Measurements from ENCODE around the gene HERC2.
"Not testable (repeated sequence)": the region's sequence is repeated elsewhere in the genome, so short reads cannot be mapped to it uniquely, and the experiment has no call there.

Gene HERC2

DNA sequence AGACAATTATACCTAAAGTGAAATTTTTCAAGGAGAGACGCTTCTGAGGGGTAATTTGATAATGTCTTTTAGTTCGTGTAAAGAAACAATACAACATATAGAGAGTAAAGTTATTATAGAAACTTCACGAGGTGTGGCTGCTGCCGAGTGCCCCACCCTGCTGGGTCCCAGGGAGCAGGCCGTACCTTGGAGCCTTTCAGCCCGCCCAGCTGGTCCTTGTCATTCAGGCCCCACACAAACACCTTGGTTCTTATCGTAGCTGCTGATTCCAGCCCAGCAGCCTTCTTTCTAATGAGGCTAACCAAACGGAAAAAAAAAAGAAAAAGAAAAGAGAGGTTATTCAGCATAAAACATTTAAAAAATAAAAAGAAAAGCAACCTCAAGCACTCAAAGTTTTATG lies 139.8 kb downstream of the HERC2 start:
- TF ChIP-seq, protein P1, sequence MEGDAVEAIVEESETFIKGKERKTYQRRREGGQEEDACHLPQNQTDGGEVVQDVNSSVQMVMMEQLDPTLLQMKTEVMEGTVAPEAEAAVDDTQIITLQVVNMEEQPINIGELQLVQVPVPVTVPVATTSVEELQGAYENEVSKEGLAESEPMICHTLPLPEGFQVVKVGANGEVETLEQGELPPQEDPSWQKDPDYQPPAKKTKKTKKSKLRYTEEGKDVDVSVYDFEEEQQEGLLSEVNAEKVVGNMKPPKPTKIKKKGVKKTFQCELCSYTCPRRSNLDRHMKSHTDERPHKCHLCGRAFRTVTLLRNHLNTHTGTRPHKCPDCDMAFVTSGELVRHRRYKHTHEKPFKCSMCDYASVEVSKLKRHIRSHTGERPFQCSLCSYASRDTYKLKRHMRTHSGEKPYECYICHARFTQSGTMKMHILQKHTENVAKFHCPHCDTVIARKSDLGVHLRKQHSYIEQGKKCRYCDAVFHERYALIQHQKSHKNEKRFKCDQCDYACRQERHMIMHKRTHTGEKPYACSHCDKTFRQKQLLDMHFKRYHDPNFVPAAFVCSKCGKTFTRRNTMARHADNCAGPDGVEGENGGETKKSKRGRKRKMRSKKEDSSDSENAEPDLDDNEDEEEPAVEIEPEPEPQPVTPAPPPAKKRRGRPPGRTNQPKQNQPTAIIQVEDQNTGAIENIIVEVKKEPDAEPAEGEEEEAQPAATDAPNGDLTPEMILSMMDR (IDR thresholded peaks at IDR 0.05; ENCODE audit: low read depth, low read length, missing control alignments) = no peak
- H3K4me3 ChIP-seq (replicated peaks; ENCODE audit: low read depth, low read length) = no peak overlapping the region
- DNase-seq (ENCODE audit: extremely low read depth, low read depth) = no peak

GRCh38 chr15:28181366-28181765 lies 140.6 kb downstream of the HERC2 start:
- no peak overlapping the region for H3K4me3 ChIP-seq (replicated peaks; ENCODE audit: low read depth, low read length)
- no peak for DNase-seq (ENCODE audit: extremely low read depth, low read depth)
- TF ChIP-seq, protein P1 (IDR thresholded peaks at IDR 0.05; ENCODE audit: low read depth, low read length, missing control alignments) = no peak

DNA sequence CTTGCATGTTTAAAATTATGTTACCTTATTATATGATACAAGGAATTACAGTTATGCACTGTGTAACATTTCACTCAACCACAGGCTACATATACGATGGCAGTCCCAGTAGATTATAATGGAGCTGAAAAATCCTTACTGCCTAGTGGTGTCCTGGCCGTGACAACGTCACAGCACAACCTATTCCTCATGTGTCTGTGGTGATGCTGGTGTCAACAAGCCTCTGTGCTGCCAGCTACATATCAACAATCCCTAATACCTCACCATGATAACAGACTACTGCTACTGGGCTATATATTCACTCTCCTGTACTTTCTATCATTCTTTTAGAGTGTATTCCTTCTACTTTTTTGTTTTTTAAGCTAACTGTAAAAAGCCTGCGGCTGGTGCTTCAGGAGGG lies 142.7 kb downstream of the HERC2 start:
- DNase-seq (ENCODE audit: extremely low read depth, low read depth) = no peak
- TF ChIP-seq, protein P1 (IDR thresholded peaks at IDR 0.05; ENCODE audit: low read depth, low read length, missing control alignments) = no peak
- no peak overlapping the region for H3K4me3 ChIP-seq (replicated peaks; ENCODE audit: low read depth, low read length)

- TF ChIP-seq, protein P1 (IDR thresholded peaks at IDR 0.05; ENCODE audit: low read depth, low read length, missing control alignments) = no peak
Measured at GRCh38 chr15:28178727-28179126, 143.3 kb downstream of the HERC2 start.

DNA sequence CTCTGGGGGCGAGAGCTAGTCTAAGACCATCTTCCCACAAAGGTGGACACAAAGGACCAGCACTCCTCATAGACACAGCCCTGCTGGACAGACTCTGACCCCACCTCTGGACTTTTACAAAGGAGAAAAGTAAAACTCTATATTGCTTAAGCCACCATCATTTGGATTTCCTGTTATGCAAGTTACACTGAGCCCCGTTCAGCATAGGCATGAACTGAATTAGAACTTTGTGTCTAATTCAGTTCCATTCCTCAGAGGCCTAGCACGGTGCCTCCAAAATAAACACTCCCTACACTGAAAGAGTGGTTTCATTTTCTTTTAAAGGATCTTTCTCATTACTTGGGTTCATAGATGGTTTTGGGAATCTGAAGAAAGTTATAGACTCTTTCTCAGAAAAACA lies 143.7 kb downstream of the HERC2 start:
- no peak for DNase-seq (ENCODE audit: extremely low read depth, low read depth)
- TF ChIP-seq, protein P1 (IDR thresholded peaks at IDR 0.05; ENCODE audit: low read depth, low read length, missing control alignments) = no peak
- H3K4me3 ChIP-seq (replicated peaks; ENCODE audit: low read depth, low read length) = no peak overlapping the region

More at GRCh38 chr15:28178727-28179126, 143.3 kb downstream of the HERC2 start:
- H3K4me3 ChIP-seq (replicated peaks; ENCODE audit: low read depth, low read length) = no peak overlapping the region
- no peak for DNase-seq (ENCODE audit: extremely low read depth, low read depth)

DNA sequence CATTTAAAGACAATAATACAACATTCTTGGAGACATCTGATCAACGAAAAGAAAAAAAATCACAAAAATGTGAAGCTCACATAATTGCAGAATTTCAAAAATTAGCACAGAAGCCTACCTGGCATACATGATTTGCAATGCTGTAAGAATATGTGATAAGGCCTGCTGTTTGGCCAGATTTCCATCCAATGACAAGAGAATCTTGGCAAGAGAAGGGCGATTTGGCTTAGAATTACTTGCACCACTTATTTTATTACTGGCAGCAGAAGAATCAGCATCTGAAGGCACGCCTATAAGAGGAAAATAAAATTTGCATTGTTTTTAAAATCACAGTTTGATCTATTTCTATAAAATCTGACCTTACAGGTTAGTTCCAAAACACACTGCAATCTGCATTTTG lies 152.6 kb downstream of the HERC2 start:
- no peak for DNase-seq (ENCODE audit: extremely low read depth, low read depth)
- H3K4me3 ChIP-seq (replicated peaks; ENCODE audit: low read depth, low read length) = no peak overlapping the region
- TF ChIP-seq, protein P1 (IDR thresholded peaks at IDR 0.05; ENCODE audit: low read depth, low read length, missing control alignments) = no peak

DNA sequence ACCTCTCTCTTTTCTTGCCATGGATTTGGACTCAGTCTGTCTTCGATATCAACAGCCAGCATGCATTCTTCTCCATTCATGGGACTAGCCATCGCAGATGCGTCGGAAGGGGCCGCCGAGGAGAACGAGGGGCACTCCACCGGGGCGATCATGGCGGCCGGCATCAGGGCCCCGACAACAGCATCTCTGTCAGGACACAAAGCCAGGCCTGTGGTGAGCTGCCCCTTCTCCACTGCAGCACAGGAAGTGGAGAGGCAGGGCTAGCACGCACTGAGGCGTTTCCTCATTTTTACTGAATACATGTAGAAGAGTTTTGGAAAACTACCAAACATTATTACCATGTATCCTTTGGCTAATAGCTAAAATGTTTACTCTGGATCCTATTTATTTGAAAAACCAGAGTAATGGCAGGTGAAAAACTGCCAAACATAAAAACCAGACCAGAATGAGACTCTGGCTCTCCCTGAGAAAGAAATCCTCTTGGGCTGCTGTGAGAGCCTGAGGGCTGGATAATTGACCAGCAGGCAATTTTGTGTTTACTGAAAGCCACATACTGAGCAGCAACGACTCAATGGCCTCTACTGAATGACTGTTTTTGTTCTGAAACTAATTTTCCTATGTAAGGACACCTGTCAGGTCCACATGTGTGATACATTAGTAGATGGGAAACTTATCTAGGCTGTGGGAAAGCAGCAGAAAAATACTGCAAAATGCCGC lies 153.4 kb downstream of the HERC2 start:
- DNase-seq (ENCODE audit: extremely low read depth, low read depth); H3K4me3 ChIP-seq (replicated peaks; ENCODE audit: low read depth, low read length): not testable (repeated sequence)

Data from HFF-Myc (cell line).